ENCODE results near the gene ANKFN1. TPM values are rescaled to one million over a fixed set of nuclear protein-coding genes. Genes with fewer than 3 reads are reported as not detected.

The ANKFN1 gene
- total and polyA plus RNA-seq, 4 donors: 9.6 to 22.6 (median 12.1) TPM

- DNase-seq (ENCODE audit: low read depth in 4 of 6, low spot score in 6 of 6): no peak
- no peaks in the 10 kb centered on the region for H3K27me3 ChIP-seq (ENCODE audit: control insufficient read depth, insufficient read depth, low read length)
- no peaks in the 10 kb centered on the region for H3K36me3 ChIP-seq (ENCODE audit: control insufficient read depth, insufficient read depth, low read length)
- H3K4me3 ChIP-seq (ENCODE audit: low read depth, low read length): no peak overlapping the region
- H3K27ac ChIP-seq (ENCODE audit: low read depth, low read length): no peak overlapping the region
- H3K9me3 ChIP-seq (ENCODE audit: control insufficient read depth, insufficient read depth, low read length): peaks cover 4% of the 10 kb centered on the region
- no CpG with 5 or more reads among the region's 5 CpGs for WGBS (ENCODE audit: insufficient coverage)
- no peaks in the 10 kb centered on the region for H3K4me1 ChIP-seq (ENCODE audit: control insufficient read depth, insufficient read depth, low read length)
These were observed 263.5 kb downstream of the ANKFN1 start for GRCh38 chr17:56416682-56417351.

GRCh38 chr17:56424005-56424404 lies 270.7 kb downstream of the ANKFN1 start:
- Histone ChIP-seq H3K9me3 (ENCODE audit: control insufficient read depth, insufficient read depth, low read length) (no peaks in the 10 kb centered on the region), H3K27me3 (ENCODE audit: control insufficient read depth, insufficient read depth, low read length) (no peaks in the 10 kb centered on the region), H3K36me3 (ENCODE audit: control insufficient read depth, insufficient read depth, low read length) (no peaks in the 10 kb centered on the region), H3K4me3 (ENCODE audit: low read depth, low read length) (no peak overlapping the region), H3K4me1 (ENCODE audit: control insufficient read depth, insufficient read depth, low read length) (no peaks in the 10 kb centered on the region), H3K27ac (ENCODE audit: low read depth, low read length) (no peak overlapping the region)
- DNase-seq (ENCODE audit: low read depth in 4 of 6, low spot score in 6 of 6): no peak
- WGBS (ENCODE audit: insufficient coverage): no CpG with 5 or more reads among the region's 2 CpGs

GRCh38 chr17:56424543-56425044 lies 271.3 kb downstream of the ANKFN1 start:
- DNase-seq (ENCODE audit: low read depth in 4 of 6, low spot score in 6 of 6): no peak
- Histone ChIP-seq H3K27me3 (ENCODE audit: control insufficient read depth, insufficient read depth, low read length) (no peaks in the 10 kb centered on the region), H3K27ac (ENCODE audit: low read depth, low read length) (no peak overlapping the region), H3K36me3 (ENCODE audit: control insufficient read depth, insufficient read depth, low read length) (no peaks in the 10 kb centered on the region), H3K4me3 (ENCODE audit: low read depth, low read length) (no peak overlapping the region), H3K4me1 (ENCODE audit: control insufficient read depth, insufficient read depth, low read length) (no peaks in the 10 kb centered on the region), H3K9me3 (ENCODE audit: control insufficient read depth, insufficient read depth, low read length) (no peaks in the 10 kb centered on the region)
- 60% methylated on average over 1 of the region's 2 CpGs for WGBS (ENCODE audit: insufficient coverage)

- Histone ChIP-seq H3K36me3 (ENCODE audit: control insufficient read depth, insufficient read depth, low read length) (no peaks in the 10 kb centered on the region), H3K4me3 (ENCODE audit: low read depth, low read length) (no peak overlapping the region), H3K27ac (ENCODE audit: low read depth, low read length) (no peak overlapping the region), H3K9me3 (ENCODE audit: control insufficient read depth, insufficient read depth, low read length) (no peaks in the 10 kb centered on the region), H3K27me3 (ENCODE audit: control insufficient read depth, insufficient read depth, low read length) (no peaks in the 10 kb centered on the region), H3K4me1 (ENCODE audit: control insufficient read depth, insufficient read depth, low read length) (no peaks in the 10 kb centered on the region)
- 78% methylated on average over 2 of the region's 4 CpGs for WGBS (ENCODE audit: insufficient coverage)
- DNase-seq (ENCODE audit: low read depth in 4 of 6, low spot score in 6 of 6): no peak
These were observed 272.2 kb downstream of the ANKFN1 start for GRCh38 chr17:56425483-56425882.

- no peaks in the 10 kb centered on the region for H3K27me3 ChIP-seq (ENCODE audit: control insufficient read depth, insufficient read depth, low read length)
- H3K36me3 ChIP-seq (ENCODE audit: control insufficient read depth, insufficient read depth, low read length): no peaks in the 10 kb centered on the region
- no peak overlapping the region for H3K4me3 ChIP-seq (ENCODE audit: low read depth, low read length)
- WGBS (ENCODE audit: insufficient coverage): 80% methylated on average over 1 of the region's 2 CpGs
- DNase-seq (ENCODE audit: low read depth in 4 of 6, low spot score in 6 of 6): no peak
- no peaks in the 10 kb centered on the region for H3K4me1 ChIP-seq (ENCODE audit: control insufficient read depth, insufficient read depth, low read length)
- H3K27ac ChIP-seq (ENCODE audit: low read depth, low read length): no peak overlapping the region
- H3K9me3 ChIP-seq (ENCODE audit: control insufficient read depth, insufficient read depth, low read length): no peaks in the 10 kb centered on the region
These were observed 273.6 kb downstream of the ANKFN1 start for GRCh38 chr17:56426901-56427300.

GRCh38 chr17:56431736-56432135 lies 278.5 kb downstream of the ANKFN1 start:
- no peak for DNase-seq (ENCODE audit: low read depth in 4 of 6, low spot score in 6 of 6)
- Histone ChIP-seq H3K36me3 (ENCODE audit: control insufficient read depth, insufficient read depth, low read length) (no peaks in the 10 kb centered on the region), H3K4me3 (ENCODE audit: low read depth, low read length) (no peak overlapping the region), H3K27me3 (ENCODE audit: control insufficient read depth, insufficient read depth, low read length) (no peaks in the 10 kb centered on the region), H3K9me3 (ENCODE audit: control insufficient read depth, insufficient read depth, low read length) (no peaks in the 10 kb centered on the region), H3K27ac (ENCODE audit: low read depth, low read length) (no peak overlapping the region), H3K4me1 (ENCODE audit: control insufficient read depth, insufficient read depth, low read length) (no peaks in the 10 kb centered on the region)
- WGBS (ENCODE audit: insufficient coverage): 43% methylated on average over 2 of the region's 3 CpGs

GRCh38 chr17:56432443-56432842 lies 279.2 kb downstream of the ANKFN1 start:
- no peaks in the 10 kb centered on the region for H3K27me3 ChIP-seq (ENCODE audit: control insufficient read depth, insufficient read depth, low read length)
- no peak for DNase-seq (ENCODE audit: low read depth in 4 of 6, low spot score in 6 of 6)

GRCh38 chr17:56434610-56435009 lies 281.3 kb downstream of the ANKFN1 start:
- Histone ChIP-seq H3K36me3 (ENCODE audit: control insufficient read depth, insufficient read depth, low read length) (no peaks in the 10 kb centered on the region), H3K27me3 (ENCODE audit: control insufficient read depth, insufficient read depth, low read length) (no peaks in the 10 kb centered on the region), H3K4me3 (ENCODE audit: low read depth, low read length) (no peak overlapping the region), H3K4me1 (ENCODE audit: control insufficient read depth, insufficient read depth, low read length) (no peaks in the 10 kb centered on the region), H3K9me3 (ENCODE audit: control insufficient read depth, insufficient read depth, low read length) (no peaks in the 10 kb centered on the region), H3K27ac (ENCODE audit: low read depth, low read length) (no peak overlapping the region)
- DNase-seq (ENCODE audit: low read depth in 4 of 6, low spot score in 6 of 6): no peak
- 95% methylated on average over 7 of the region's 10 CpGs for WGBS (ENCODE audit: insufficient coverage)

More at GRCh38 chr17:56432443-56432842, 279.2 kb downstream of the ANKFN1 start:
- Histone ChIP-seq H3K9me3 (ENCODE audit: control insufficient read depth, insufficient read depth, low read length) (no peaks in the 10 kb centered on the region), H3K4me1 (ENCODE audit: control insufficient read depth, insufficient read depth, low read length) (no peaks in the 10 kb centered on the region), H3K4me3 (ENCODE audit: low read depth, low read length) (no peak overlapping the region), H3K27ac (ENCODE audit: low read depth, low read length) (no peak overlapping the region), H3K36me3 (ENCODE audit: control insufficient read depth, insufficient read depth, low read length) (no peaks in the 10 kb centered on the region)
- WGBS (ENCODE audit: insufficient coverage): 94% methylated on average over 4 of the region's 4 CpGs

GRCh38 chr17:56436142-56436541 lies 282.9 kb downstream of the ANKFN1 start:
- H3K36me3 ChIP-seq (ENCODE audit: control insufficient read depth, insufficient read depth, low read length): no peaks in the 10 kb centered on the region
- no peaks in the 10 kb centered on the region for H3K9me3 ChIP-seq (ENCODE audit: control insufficient read depth, insufficient read depth, low read length)
- 100% methylated on average over 1 of the region's 4 CpGs for WGBS (ENCODE audit: insufficient coverage)
- DNase-seq (ENCODE audit: low read depth in 4 of 6, low spot score in 6 of 6): no peak
- H3K4me1 ChIP-seq (ENCODE audit: control insufficient read depth, insufficient read depth, low read length): no peaks in the 10 kb centered on the region
- no peak overlapping the region for H3K4me3 ChIP-seq (ENCODE audit: low read depth, low read length)
- no peaks in the 10 kb centered on the region for H3K27me3 ChIP-seq (ENCODE audit: control insufficient read depth, insufficient read depth, low read length)
- no peak overlapping the region for H3K27ac ChIP-seq (ENCODE audit: low read depth, low read length)

- no peak overlapping the region for H3K4me3 ChIP-seq (ENCODE audit: low read depth, low read length)
- no peak overlapping the region for H3K27ac ChIP-seq (ENCODE audit: low read depth, low read length)
- no peaks in the 10 kb centered on the region for H3K27me3 ChIP-seq (ENCODE audit: control insufficient read depth, insufficient read depth, low read length)
- no peak for DNase-seq (ENCODE audit: low read depth in 4 of 6, low spot score in 6 of 6)
- 86% methylated on average over 1 of the region's 2 CpGs for WGBS (ENCODE audit: insufficient coverage)
- no peaks in the 10 kb centered on the region for H3K4me1 ChIP-seq (ENCODE audit: control insufficient read depth, insufficient read depth, low read length)
- peaks cover 6% of the 10 kb centered on the region for H3K36me3 ChIP-seq (ENCODE audit: control insufficient read depth, insufficient read depth, low read length)
- no peaks in the 10 kb centered on the region for H3K9me3 ChIP-seq (ENCODE audit: control insufficient read depth, insufficient read depth, low read length)
These were observed 287.1 kb downstream of the ANKFN1 start for GRCh38 chr17:56440419-56440818.
